WTC11 (cell line): ENCODE data around the gene RFX8.

Experiments used
- ATF1 ChIP-seq: sonication (generic); formaldehyde crosslinking; IDR thresholded peaks from 2 replicates; pipeline ENCODE4 v1.8.1; 2023; ENCODE audit warnings: mild to moderate bottlenecking, moderate library complexity, missing genetic modification reagents
- ATF2 ChIP-seq: sonication (generic); formaldehyde crosslinking; IDR thresholded peaks from 2 replicates; pipeline ENCODE4 v1.8.1; 2022; ENCODE audit warnings: low read depth, missing genetic modification reagents, borderline replicate concordance
- CTCF ChIP-seq: fragments of 200-600 bp; IDR thresholded peaks from 2 replicates; pipeline ENCODE4 v1.8.0; 2022; ENCODE audit warnings: antibody characterized with exemption
- ETV6 ChIP-seq: sonication (generic); formaldehyde crosslinking; IDR thresholded peaks from 2 replicates; pipeline ENCODE4 v1.8.1; 2022; ENCODE audit warnings: mild to moderate bottlenecking, missing genetic modification reagents
- FOXK1 ChIP-seq: sonication (generic); formaldehyde crosslinking; IDR thresholded peaks from 2 replicates; pipeline ENCODE4 v1.8.0; 2022; ENCODE audit warnings: mild to moderate bottlenecking, moderate library complexity, missing genetic modification reagents
- MAX ChIP-seq: sonication (generic); formaldehyde crosslinking; IDR thresholded peaks from 2 replicates; pipeline ENCODE4 v1.8.0; 2022; ENCODE audit warnings: mild to moderate bottlenecking, missing genetic modification reagents
- NFYB ChIP-seq: sonication (generic); formaldehyde crosslinking; conservative IDR thresholded peaks from 2 replicates; pipeline ENCODE4 v1.8.0; 2022; ENCODE audit warnings: low read depth, missing genetic modification reagents
- TP53 ChIP-seq: sonication (generic); formaldehyde crosslinking; IDR thresholded peaks from 2 replicates; pipeline ENCODE4 v1.8.1; 2023; ENCODE audit warnings: mild to moderate bottlenecking, missing genetic modification reagents
- ZBTB21 ChIP-seq: sonication (generic); formaldehyde crosslinking; IDR thresholded peaks from 2 replicates; pipeline ENCODE4 v1.8.1; 2023; ENCODE audit warnings: mild to moderate bottlenecking, missing genetic modification reagents, borderline replicate concordance
- ZNF396 ChIP-seq: fragments of 250-450 bp; sonication (Bioruptor Pico); IDR thresholded peaks from 2 replicates; pipeline ENCODE4 v1.8.0; 2021; ENCODE audit warnings: mild to moderate bottlenecking, moderate library complexity, borderline replicate concordance
- TF ChIP-seq, protein P1 (sequence below): sonication (generic); formaldehyde crosslinking; IDR thresholded peaks from 2 replicates; pipeline ENCODE4 v1.8.1; 2022; ENCODE audit warnings: low read depth, mild to moderate bottlenecking, moderate library complexity, missing genetic modification reagents, borderline replicate concordance
- TF ChIP-seq, protein P2 (sequence below): sonication (generic); formaldehyde crosslinking; IDR thresholded peaks from 2 replicates; pipeline ENCODE4 v1.8.1; 2023; ENCODE audit warnings: mild to moderate bottlenecking, missing genetic modification reagents, moderate library complexity
- TF ChIP-seq, protein P3 (sequence below): sonication (generic); formaldehyde crosslinking; IDR thresholded peaks from 2 replicates; pipeline ENCODE4 v1.8.0; 2023; ENCODE audit warnings: missing genetic modification reagents, mild to moderate bottlenecking, borderline replicate concordance
- TF ChIP-seq, protein P4 (sequence below): sonication (generic); formaldehyde crosslinking; IDR thresholded peaks from 2 replicates; pipeline ENCODE4 v1.8.1; 2023; ENCODE audit warnings: mild to moderate bottlenecking, missing genetic modification reagents, borderline replicate concordance

DNA sequence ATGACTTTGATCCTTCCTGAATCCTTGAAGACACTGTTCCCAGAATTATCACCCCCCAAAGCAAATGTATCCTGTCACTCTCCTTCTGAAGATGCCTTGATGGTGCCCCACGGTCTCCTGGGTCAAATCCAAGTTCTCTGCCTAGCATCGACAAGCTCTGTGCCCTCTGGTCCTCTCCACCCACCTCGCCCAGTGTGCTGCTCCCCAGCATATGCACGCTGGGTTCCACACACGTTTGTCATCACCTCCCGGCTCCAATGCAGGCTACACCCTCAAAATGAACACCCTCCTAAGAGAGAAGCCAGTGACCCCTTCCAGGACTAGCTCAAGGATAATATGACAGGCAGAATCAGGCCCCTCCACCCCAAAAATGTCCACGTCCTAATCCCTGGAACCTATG is 48.1 kb downstream of the RFX8 start:
- TF ChIP-seq CTCF (no peak), ATF1 (CRISPR knock-in tag) (no peak), ETV6 (CRISPR knock-in tag) (no peak), NFYB (no peak), TP53 (CRISPR knock-in tag) (no peak), FOXK1 (CRISPR knock-in tag) (no peak), ZNF396 (CRISPR knock-in tag) (no peak), ZBTB21 (CRISPR knock-in tag) (no peak), MAX (no peak), ATF2 (CRISPR knock-in tag) (no peak)
- TF ChIP-seq, protein P1, sequence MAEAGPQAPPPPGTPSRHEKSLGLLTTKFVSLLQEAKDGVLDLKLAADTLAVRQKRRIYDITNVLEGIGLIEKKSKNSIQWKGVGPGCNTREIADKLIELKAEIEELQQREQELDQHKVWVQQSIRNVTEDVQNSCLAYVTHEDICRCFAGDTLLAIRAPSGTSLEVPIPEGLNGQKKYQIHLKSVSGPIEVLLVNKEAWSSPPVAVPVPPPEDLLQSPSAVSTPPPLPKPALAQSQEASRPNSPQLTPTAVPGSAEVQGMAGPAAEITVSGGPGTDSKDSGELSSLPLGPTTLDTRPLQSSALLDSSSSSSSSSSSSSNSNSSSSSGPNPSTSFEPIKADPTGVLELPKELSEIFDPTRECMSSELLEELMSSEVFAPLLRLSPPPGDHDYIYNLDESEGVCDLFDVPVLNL (CRISPR knock-in tag) = no peak
- TF ChIP-seq, protein P2, sequence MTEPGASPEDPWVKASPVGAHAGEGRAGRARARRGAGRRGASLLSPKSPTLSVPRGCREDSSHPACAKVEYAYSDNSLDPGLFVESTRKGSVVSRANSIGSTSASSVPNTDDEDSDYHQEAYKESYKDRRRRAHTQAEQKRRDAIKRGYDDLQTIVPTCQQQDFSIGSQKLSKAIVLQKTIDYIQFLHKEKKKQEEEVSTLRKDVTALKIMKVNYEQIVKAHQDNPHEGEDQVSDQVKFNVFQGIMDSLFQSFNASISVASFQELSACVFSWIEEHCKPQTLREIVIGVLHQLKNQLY (CRISPR knock-in tag) = no peak
- TF ChIP-seq, protein P3, sequence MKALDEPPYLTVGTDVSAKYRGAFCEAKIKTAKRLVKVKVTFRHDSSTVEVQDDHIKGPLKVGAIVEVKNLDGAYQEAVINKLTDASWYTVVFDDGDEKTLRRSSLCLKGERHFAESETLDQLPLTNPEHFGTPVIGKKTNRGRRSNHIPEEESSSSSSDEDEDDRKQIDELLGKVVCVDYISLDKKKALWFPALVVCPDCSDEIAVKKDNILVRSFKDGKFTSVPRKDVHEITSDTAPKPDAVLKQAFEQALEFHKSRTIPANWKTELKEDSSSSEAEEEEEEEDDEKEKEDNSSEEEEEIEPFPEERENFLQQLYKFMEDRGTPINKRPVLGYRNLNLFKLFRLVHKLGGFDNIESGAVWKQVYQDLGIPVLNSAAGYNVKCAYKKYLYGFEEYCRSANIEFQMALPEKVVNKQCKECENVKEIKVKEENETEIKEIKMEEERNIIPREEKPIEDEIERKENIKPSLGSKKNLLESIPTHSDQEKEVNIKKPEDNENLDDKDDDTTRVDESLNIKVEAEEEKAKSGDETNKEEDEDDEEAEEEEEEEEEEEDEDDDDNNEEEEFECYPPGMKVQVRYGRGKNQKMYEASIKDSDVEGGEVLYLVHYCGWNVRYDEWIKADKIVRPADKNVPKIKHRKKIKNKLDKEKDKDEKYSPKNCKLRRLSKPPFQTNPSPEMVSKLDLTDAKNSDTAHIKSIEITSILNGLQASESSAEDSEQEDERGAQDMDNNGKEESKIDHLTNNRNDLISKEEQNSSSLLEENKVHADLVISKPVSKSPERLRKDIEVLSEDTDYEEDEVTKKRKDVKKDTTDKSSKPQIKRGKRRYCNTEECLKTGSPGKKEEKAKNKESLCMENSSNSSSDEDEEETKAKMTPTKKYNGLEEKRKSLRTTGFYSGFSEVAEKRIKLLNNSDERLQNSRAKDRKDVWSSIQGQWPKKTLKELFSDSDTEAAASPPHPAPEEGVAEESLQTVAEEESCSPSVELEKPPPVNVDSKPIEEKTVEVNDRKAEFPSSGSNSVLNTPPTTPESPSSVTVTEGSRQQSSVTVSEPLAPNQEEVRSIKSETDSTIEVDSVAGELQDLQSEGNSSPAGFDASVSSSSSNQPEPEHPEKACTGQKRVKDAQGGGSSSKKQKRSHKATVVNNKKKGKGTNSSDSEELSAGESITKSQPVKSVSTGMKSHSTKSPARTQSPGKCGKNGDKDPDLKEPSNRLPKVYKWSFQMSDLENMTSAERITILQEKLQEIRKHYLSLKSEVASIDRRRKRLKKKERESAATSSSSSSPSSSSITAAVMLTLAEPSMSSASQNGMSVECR = no peak
- TF ChIP-seq, protein P4, sequence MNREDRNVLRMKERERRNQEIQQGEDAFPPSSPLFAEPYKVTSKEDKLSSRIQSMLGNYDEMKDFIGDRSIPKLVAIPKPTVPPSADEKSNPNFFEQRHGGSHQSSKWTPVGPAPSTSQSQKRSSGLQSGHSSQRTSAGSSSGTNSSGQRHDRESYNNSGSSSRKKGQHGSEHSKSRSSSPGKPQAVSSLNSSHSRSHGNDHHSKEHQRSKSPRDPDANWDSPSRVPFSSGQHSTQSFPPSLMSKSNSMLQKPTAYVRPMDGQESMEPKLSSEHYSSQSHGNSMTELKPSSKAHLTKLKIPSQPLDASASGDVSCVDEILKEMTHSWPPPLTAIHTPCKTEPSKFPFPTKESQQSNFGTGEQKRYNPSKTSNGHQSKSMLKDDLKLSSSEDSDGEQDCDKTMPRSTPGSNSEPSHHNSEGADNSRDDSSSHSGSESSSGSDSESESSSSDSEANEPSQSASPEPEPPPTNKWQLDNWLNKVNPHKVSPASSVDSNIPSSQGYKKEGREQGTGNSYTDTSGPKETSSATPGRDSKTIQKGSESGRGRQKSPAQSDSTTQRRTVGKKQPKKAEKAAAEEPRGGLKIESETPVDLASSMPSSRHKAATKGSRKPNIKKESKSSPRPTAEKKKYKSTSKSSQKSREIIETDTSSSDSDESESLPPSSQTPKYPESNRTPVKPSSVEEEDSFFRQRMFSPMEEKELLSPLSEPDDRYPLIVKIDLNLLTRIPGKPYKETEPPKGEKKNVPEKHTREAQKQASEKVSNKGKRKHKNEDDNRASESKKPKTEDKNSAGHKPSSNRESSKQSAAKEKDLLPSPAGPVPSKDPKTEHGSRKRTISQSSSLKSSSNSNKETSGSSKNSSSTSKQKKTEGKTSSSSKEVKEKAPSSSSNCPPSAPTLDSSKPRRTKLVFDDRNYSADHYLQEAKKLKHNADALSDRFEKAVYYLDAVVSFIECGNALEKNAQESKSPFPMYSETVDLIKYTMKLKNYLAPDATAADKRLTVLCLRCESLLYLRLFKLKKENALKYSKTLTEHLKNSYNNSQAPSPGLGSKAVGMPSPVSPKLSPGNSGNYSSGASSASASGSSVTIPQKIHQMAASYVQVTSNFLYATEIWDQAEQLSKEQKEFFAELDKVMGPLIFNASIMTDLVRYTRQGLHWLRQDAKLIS (CRISPR knock-in tag) = no peak
